Stimulated activated CD4-positive, alpha-beta T cell treated with anti-CD3 and anti-CD28 coated beads, Interleukin-4, amount 100 ng/mL, for 24 hours (primary cell): Measurements from ENCODE around the gene TAGLN2.

Experiments used
- DNase-seq: peaks from one replicate; pipeline ENCODE4 v3.0.0-alpha.2; 2020

TAGLN2 gene

GRCh38 chr1:159924791-159925718, at the start of gene TAGLN2:
Gene TAGLN2, minus strand, starts transcription at chr1:159925507. Its CDS starts 4,998 bp downstream, at chr1:159920509.
- peak; percentile 91 for DNase-seq

- DNase-seq = no peak
Measured at GRCh38 chr1:159974350-159974965, 49.2 kb upstream of the TAGLN2 start.

- no peak for DNase-seq
Measured at GRCh38 chr1:159973350-159973940, 48.1 kb upstream of the TAGLN2 start.

- DNase-seq = no peak
Measured at GRCh38 chr1:159972443-159973205, 47.3 kb upstream of the TAGLN2 start.

GRCh38 chr1:159970932-159971342, 45.6 kb upstream of the TAGLN2 start:
- DNase-seq = no peak

GRCh38 chr1:159968901-159969300, 43.6 kb upstream of the TAGLN2 start:
- DNase-seq = no peak

GRCh38 chr1:159965263-159965662, 40.0 kb upstream of the TAGLN2 start:
- no peak for DNase-seq

GRCh38 chr1:159964144-159964543, 38.8 kb upstream of the TAGLN2 start:
- no peak for DNase-seq

GRCh38 chr1:159962176-159962575, 36.9 kb upstream of the TAGLN2 start:
- DNase-seq = no peak

- no peak for DNase-seq
Measured at GRCh38 chr1:159961636-159962035, 36.3 kb upstream of the TAGLN2 start.

- no peak for DNase-seq
Measured at GRCh38 chr1:159960721-159961381, 35.5 kb upstream of the TAGLN2 start.

GRCh38 chr1:159959451-159959850, 34.1 kb upstream of the TAGLN2 start:
- DNase-seq = no peak

GRCh38 chr1:159958719-159959380, 33.5 kb upstream of the TAGLN2 start:
- no peak for DNase-seq

GRCh38 chr1:159957824-159958268, 32.5 kb upstream of the TAGLN2 start:
- DNase-seq = no peak

- DNase-seq = no peak
Measured at GRCh38 chr1:159955456-159955855, 30.1 kb upstream of the TAGLN2 start.

GRCh38 chr1:159953536-159954515, 28.5 kb upstream of the TAGLN2 start, which contains the start of gene SLAMF9:
Gene SLAMF9, minus strand, starts transcription at chr1:159954237. Its CDS starts 100 bp downstream, at chr1:159954137.
- DNase-seq = no peak

GRCh38 chr1:159952932-159953331, 27.6 kb upstream of the TAGLN2 start:
- no peak for DNase-seq

- no peak for DNase-seq
Measured at GRCh38 chr1:159951551-159951950, 26.2 kb upstream of the TAGLN2 start.

GRCh38 chr1:159951016-159951415, 25.7 kb upstream of the TAGLN2 start:
- no peak for DNase-seq

- DNase-seq = no peak
Measured at GRCh38 chr1:159949981-159950381, 24.7 kb upstream of the TAGLN2 start.
